GM12874 (cell line): ENCODE data around the gene C14orf180.
A peak's percentile ranks its signal among the peaks of the same experiment; 100 is the strongest.

Experiments
- TF ChIP-seq, protein P1 (sequence below): IDR thresholded peaks from 2 replicates; pipeline ENCODE4 v1.5.1; 2011; ENCODE audit warnings: low read depth, mild to moderate bottlenecking, control low read depth, low read length, moderate library complexity; ENCODE audit not compliant: insufficient read depth

C14orf180 gene

DNA sequence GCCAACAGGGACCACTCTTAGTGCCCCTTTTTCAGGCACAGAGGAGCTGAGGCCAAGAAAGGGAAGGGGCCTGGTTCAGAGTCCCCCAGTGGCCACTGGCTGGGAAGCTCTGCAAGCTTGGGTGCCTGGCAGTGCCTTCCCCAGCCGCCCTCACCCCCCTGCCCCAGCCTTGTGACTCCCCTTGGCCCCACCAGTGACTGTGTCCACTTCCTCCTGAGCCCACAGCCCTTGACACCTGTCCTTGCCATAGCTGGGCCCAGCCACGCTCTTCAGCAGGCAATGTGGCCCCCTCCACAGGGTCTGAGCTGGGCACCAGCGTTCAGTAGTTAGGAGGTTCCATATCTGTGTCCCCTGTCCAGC, 19.0 kb upstream of the C14orf180 start:
- TF ChIP-seq, protein P1, sequence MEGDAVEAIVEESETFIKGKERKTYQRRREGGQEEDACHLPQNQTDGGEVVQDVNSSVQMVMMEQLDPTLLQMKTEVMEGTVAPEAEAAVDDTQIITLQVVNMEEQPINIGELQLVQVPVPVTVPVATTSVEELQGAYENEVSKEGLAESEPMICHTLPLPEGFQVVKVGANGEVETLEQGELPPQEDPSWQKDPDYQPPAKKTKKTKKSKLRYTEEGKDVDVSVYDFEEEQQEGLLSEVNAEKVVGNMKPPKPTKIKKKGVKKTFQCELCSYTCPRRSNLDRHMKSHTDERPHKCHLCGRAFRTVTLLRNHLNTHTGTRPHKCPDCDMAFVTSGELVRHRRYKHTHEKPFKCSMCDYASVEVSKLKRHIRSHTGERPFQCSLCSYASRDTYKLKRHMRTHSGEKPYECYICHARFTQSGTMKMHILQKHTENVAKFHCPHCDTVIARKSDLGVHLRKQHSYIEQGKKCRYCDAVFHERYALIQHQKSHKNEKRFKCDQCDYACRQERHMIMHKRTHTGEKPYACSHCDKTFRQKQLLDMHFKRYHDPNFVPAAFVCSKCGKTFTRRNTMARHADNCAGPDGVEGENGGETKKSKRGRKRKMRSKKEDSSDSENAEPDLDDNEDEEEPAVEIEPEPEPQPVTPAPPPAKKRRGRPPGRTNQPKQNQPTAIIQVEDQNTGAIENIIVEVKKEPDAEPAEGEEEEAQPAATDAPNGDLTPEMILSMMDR: no peak

DNA sequence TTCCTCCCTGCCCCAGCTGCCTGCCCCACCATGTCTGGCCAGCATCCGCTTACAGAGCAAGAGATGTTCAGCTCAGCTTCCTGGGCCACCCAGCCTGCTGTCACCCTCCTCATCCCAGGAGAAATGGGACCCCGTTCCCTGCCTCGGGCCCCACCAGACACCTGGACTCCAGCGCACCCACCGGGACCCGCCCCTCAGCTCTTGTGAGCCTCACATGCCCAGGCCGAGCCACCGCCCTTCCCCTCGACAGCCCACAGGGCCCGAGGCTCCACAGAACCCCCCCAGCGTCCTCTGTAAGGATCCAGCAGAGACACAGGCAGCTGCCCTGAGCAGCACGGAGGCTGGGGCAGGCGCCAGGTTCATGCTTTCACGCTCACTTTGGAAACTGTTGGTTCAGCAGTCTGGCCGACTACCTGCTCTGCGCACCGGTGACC, 18.4 kb upstream of the C14orf180 start:
- TF ChIP-seq, protein P1: no peak

DNA sequence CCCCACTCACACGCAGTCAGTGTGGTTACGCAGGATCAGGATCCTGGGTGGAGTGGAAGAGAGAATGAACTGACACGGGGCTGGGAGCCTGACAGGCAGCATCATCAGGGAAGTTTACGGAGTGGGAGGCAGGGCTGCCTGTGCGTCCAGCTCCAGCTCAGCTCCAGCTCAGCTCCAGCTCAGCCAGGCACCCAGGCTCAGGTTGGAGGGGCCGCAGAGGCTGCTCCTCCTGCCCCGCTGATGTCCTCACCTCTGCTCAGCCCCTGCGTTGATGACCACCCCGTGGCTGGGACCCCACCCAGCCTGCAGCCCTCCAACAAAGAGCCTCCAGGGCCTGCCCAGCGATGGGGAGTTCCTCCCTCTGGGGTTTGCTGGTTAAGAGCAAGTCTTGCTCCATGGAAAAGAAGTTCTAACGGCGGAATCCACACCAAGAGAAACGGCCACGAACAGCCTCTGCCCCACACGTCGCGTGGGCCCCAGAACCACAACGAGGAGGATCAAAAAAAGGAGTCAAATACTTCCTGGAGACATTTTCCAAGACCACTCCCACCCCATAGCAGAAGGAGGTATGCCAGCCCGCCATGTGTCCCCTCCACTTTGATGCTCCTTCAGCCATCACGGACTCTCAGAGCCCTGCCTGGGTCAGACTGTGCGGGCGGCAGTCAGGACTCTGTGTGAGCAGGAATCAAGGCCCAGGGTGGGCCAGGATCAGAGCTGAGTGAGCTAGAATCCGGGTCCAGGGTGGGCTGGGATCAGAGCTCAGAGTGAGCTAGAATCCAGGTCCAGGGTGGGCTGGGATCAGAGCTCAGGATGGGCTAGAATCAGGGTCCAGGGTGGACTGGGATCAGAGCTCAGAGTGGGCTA, 17.7 kb upstream of the C14orf180 start:
- TF ChIP-seq, protein P1: no peak

DNA sequence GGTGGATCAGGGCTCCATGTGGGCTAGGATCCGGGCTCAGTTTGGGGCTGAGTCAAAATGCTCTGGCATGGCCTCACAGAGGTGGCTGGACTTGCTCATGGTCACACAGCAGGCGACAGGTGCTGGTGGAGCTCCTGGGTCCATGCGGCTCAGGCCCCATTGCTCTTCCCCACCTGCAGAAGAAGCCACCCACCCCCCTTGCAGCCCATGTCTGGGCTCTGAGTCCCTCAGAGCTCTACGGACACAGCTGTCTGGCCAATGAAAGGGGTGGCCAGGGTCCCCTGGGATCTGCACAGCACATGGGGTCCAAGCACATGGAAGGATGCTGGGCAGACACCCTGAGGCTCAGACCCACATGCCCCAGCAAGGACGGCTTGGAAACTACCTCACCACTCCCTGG, 17.0 kb upstream of the C14orf180 start:
- TF ChIP-seq, protein P1: no peak

DNA sequence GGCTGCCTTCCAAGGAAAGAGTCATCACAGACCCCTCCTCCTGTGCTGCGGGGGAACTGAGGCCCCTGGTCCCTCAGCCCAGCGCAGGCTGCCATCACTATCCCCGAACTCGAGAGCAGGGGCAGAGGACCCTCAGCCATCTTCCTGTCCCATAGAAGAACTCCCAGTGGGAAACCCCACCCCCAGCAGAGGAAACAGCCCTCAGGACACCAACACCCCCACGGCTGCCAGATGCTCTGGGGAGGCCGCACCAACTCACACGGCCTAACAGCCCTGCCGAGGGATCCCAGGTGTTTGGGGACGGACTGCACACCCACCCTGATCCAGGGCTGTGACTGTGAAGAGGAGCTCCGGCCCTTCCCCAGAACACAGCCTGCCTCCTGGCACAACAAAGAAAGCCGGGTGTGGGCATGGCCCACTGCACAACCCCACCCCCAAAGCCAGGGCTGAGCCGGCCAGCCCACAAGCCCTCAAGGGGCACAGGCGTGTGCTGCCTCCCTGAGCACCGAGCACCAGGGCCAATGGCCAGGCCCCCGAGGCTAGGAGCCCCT, 16.3 kb upstream of the C14orf180 start:
- TF ChIP-seq, protein P1: no peak

DNA sequence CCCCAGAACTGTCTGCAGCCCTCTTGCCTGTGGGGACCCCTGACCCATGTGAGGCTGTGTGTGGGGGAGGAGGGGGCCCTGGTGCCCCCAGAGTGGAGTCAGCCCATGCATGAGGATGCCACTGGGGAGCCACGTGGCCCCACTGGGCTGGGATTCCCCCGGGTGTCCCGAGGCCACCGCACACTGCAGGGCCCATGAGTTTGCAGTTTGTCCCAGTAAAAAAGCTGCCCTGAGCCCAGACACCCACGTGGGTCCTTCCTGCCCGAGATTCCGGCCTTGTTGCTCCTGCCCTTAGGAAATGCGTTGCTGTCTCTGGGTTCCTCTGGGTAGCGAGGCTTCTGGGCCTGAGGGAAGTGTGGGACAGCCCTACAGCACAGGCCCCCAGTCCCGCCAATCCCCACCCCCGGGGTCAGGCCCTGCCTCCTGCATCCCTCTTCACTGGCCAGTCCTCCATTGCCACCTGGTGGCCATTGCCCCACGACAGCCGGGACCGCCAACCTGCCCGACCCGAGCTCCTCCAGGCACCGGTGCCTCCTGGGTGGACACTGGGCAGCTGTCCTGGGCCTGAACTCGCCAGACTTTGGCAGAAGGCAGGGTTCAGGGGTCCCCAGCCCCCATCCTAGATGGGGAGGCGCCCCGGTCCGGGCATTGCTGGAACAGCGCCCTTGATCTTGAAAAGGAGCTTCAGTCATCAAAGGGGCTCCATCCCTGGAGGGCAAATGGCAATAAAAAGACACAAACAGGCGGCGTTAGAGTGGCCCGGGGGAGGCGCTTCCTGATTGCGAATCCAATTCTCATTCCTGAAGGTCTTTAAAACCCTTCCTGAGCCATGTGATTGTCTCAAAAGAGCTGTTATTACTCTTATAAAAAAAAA, 15.6 kb upstream of the C14orf180 start:
- TF ChIP-seq, protein P1: peak; percentile 78
